Measurements from ENCODE around the gene C2CD2.

- no peak for TF ChIP-seq EP300 (IDR thresholded peaks at IDR 0.05)
- TF ChIP-seq CTCF (IDR thresholded peaks at IDR 0.05) = no peak
- TF ChIP-seq POLR2A (IDR thresholded peaks at IDR 0.05) = no peak
Measured at GRCh38 chr21:41863439-41863740, 90.4 kb downstream of the C2CD2 start.
